NCI-H2196 (cell line): Measurements from ENCODE around the gene ADAMTS16.

Experiments
- DNase-seq: peaks from one replicate; lab custom pipeline; 2025; ENCODE audit not compliant: unreplicated experiment; lab: John Stamatoyannopoulos, UW

ADAMTS16 gene

DNA sequence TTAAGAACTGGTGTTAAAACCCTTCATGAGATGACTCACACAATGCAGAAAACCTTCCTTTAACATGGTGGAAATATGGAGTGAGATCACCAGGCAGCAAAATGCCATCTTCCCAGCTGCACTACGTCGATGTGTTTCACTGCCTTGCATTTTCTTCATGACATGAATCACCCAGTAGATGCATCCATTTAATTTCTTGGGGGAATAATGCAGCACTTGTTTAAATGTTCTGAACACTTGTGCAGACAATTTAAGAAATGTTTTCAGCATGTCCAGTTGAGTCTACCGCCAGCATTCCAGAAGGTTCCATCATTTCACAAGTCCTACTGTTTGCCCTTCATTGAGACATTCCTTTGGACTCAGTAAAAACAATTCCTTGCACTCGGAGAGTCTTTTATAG, 81.6 kb downstream of the ADAMTS16 start:
- DNase-seq = no peak

DNA sequence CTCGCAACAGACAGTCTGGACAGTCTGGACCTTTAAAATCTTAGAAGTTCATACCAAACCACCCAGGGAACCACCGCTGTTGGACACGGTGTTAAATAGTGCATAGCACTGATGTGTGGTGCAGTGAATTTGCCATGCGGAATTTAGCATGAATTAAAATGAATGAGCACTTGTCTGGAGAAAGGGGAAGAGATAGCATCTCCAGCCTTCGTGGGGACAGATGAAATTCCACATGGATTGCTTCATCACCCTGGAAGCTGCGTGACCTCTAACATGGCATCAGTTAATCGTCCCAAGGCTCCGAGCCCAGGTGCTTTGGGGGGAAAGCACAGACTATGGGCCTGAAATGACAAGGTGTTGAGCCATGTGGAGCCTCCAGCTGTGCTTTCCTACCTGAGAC, 91.4 kb downstream of the ADAMTS16 start:
- no peak for DNase-seq

DNA sequence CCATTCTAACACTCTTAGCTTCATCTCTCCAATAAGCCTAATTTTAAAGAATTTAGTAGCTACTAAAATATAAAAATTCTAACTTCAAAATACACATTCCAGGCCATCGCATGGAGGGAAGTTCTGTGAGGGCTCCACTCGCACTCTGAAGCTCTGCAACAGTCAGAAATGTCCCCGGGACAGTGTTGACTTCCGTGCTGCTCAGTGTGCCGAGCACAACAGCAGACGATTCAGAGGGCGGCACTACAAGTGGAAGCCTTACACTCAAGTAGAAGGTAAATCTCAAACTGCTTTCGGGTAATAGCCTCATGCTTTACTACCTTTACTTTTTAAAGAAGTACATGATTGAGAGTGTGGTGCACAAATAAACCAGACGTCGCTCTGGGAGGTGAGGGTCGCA, 94.8 kb downstream of the ADAMTS16 start:
- no peak for DNase-seq

DNA sequence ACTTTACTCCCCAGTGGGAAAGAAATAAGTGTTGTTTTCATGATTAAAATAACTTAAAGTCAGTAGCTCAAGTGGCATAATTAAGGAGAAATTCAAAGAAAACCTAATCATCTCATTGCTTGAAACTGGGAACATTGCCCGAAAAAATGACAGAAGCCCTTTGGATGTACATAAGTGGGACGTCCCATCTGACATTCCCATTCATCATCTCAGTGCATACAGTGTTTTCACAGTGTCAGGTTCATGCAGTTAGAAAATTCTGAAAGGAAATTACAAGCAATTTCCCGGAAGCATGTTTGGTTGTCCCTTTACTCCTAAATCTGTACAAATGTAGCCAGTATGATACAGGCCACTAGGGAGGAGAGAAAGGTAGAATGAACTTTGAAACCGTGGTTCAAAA, 95.6 kb downstream of the ADAMTS16 start:
- no peak for DNase-seq

DNA sequence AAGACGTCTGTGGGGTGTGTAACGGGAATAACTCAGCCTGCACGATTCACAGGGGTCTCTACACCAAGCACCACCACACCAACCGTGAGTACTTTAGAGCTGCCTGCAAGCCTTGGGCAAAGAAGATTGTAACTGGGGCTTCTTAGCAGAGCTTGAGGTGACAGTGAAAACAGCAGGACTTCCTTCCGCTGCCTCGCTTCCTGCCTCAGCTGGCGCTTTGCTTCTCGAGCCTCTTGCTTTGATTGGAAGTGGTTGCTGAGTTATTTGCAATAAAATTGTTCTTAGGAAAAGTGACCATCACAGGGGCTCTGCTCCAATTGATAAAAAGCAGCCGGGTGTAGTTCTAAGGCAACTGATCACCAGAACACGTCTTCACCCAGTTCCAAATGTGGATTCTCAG, 99.1 kb downstream of the ADAMTS16 start:
- no peak for DNase-seq

DNA sequence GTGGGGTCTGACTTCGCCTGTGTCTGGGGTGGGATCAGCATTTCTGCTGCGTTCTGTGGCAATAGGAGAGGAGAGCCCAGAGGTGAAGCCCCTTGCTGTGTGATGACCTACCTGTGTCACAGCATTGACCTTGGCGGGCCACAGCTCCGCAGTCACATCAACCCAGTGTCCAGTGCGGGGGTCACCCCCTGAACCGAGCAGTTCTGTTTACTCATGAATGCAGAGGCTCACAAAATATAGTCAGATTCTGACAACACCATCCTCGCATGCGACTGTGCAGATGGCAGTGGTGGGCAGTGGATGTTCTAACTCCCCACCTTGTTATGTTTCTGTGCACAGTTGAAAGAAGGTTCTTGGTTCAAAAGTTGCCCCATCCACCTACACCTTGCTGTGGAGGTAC, 100.1 kb downstream of the ADAMTS16 start:
- DNase-seq = no peak

DNA sequence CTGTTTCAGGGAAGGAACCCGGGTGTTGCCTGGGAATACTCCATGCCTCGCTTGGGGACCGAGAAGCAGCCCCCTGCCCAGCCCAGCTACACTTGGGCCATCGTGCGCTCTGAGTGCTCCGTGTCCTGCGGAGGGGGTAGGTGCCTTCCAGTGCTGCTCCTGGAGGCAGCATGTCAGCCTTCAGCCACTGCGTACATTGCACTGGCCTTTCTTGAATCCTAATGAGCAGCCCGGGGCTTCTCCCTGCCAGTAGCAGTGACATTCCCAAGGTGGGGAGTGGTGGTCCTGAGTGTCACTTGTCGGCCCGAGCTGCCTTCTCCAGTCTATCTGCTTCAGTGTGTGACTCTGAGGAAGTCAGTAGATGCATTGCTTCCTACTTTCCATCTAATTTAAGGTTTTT, 101.9 kb downstream of the ADAMTS16 start:
- no peak for DNase-seq

DNA sequence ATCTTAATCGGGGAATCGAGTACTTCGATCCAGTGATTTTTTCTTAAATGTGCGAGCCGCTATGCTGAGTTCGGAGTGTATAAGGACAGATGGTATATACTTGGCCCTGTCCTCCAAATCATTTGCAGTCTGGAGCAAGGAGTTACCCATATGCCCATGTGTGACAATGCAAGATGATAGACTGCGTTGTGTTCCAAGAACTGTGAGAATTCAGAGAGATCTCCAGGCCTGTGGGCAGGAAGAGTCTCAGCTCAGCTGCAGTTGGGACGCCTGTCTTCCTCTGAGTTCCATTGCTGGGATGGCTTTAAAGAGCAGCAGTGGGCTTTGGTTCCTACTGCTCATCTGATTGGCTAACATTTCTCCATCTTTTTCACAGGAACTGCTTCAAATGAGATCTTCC, 106.6 kb downstream of the ADAMTS16 start:
- DNase-seq = no peak

DNA sequence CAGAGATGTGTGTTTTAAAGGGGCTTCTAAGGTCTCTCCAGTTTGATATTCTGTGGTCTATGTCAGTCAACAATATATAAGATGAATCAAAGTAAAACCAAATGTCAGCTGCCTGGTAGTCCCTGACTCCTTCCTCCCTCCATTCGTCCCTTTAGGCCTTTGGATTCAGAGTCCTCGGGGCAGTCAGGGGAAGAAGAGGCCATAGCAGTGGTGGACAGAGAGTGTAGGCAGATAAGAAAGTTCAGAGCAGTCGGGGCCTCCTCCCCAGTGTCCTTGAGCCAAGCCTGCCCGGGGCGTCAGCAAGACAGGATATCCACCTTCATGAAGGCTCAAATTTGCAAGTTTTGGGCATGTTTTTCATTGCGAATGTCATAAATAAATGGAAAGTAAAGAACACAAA, 110.6 kb downstream of the ADAMTS16 start:
- DNase-seq = no peak

DNA sequence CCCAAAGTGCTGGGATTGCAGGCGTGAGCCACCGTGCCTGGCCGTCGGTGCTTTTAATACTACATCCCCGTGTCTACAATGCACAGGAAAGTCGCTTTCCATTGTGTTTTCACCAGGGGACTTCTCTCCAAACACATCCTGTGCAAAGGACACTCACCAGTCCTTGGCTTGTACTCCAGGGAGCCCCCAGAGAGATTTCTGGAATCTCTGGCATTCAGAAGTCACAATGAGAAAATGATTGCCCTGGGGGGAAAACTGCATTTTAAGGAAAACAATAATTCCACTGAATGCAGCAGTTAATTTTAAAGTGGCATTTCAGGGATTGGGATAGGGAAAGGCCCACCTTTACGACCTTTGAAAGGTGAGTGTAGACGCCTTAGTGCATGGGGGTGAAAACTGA, 112.0 kb downstream of the ADAMTS16 start:
- no peak for DNase-seq

DNA sequence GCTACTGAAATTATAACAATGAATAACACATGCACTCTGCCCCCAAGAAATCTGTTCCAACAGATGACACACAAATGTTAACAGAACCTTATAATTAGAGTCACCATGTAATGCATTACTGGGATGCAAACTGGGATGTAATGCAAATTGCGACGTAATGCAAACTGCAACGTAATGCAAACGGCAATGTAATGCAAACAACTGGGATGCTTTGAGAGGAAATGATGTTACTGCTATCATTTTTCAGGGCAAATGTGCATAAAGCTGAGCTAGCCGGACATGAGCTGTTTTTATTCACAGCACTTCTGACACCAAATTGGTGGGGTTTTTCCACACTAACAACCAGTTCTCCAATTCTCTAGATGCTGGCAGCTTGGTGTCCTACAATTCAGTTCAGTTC, 117.2 kb downstream of the ADAMTS16 start:
- DNase-seq = no peak

DNA sequence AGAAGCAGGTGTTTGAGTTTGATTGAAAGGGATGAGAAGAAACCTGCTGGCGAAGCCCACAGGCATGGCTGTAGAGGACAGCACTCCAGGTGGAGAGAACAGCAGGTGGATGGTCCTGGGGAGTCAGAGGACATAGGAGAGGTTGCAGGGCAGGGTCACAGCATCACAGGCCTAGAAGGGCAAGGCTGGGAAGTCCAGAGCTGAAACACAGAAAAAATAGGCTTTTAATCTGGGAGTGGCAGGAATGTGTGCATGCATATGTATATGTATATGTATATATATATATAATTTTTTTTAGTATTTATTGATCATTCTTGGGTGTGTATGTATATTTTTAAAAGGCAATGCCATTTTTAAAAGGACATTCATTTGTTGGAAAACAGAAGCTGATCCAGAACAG, 118.4 kb downstream of the ADAMTS16 start:
- DNase-seq = no peak

DNA sequence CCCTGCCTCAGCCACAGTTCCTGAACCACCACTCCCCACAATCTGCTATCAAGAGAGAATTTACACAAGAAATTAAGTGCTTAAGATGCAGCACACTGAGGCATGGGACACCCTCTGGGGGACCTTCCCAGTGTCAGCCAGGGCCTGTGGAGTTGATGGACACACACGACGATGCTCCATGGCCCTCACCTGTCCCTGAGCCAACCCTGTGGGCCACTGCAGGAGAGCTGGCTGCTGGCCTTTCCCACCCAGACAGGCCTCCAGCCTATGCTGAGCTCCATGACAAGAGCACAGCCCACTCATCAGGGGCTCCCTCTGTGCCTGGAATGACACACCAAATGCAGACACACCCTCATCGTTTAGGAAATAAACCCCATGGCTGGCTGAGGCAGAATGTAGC, 124.6 kb downstream of the ADAMTS16 start:
- DNase-seq = no peak

DNA sequence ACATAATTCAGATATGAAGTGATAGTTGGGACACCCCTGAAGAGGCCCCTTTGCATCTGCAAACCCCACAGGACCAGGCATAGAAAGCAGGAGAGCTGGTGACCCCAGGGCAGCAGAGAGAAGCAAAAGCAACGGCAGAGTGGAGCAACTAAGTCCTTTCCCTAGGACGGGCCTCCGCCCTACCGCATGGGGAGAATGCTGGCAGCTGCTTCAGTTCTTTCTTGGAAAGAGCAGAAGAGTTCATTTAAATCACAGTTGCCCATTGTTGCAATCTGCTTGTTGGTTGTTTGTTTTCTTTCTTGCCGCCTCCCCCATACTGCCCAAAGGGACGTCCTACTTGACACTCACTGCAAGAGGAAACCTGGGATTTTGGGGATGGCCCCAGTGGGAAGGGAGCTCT, 126.2 kb downstream of the ADAMTS16 start:
- DNase-seq = no peak

DNA sequence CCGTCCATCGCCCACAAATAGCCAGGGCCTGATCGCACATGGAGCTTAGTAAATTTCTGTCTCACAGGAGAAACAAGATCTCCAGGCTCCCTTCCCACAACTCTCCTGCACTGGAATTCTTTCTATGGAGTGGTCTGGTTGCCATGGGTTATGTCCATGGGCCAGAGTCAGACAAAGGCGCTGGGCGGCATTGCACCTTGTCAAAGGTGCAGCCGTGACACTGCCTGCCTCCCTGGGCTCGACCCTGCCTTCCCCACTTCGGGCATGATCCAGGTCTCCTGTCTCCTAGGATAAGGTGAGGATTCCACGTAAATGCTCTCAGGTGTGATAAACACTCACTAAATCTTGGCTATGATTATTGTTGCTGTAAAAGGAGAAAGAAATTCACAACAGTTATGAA, 130.0 kb downstream of the ADAMTS16 start:
- DNase-seq = no peak

DNA sequence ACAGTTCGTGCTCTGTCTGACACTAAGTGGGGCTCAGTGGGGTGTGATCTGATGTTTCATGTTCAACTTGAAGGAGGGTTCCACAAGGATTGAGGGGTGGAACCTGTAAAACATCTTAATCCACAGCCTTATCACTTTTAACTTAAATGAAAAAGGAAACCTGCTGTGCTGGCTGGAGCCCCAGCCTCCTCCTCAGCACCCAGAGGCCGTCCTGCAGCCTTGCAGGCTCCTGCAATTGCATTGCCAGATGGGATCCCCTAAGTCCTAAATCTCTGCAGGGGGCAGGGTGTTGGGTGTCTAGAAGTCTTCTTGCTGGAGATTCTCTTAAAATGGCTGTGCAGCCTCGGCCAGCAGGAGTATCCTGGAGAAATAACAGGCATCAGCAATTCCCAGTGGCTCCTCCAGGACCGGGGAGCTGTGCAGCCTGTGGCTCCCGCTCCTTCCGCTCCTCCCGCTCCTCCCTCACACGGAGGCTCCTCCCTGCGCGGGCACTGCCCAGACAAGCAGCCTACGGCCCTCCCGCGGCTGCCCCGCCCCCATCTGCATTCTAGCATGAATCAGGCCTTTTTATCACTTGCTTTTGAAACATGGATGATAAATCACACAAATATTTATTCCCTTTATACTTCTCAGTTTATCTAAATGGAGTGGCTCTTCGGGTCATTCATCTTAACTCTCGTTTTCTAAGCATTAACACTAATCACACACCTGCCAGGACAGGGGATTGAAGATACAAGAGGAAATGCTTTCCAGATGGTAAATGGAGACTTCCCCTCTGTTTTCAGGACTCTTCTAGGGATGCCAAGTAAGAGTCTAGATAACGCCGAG, 131.0 kb downstream of the ADAMTS16 start:
- DNase-seq = peak; percentile 40

DNA sequence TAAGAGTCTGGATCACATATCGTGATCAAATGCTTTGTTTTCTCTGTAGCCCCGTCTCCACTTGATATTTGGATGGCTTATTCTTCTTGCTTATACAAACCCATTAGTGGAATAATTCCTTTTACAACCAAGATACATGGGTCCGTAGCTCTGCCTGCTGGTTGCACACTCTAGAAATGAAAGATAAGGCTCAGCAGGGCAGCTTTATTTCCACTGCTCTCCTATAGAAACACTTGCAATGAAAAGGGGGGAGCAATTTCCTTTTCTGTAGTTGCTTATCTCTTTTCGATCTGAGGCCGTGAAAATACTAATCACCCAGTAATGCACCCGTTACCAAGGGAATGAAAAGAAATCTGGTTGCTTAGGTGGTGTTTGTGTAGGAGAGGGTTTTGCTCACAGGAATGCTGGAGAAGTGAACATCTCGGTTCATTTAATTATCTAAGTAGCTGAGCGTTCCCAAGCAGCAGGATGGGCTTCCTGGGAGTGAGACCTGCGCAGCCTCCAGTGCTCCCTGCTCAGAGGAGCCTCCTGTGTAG, 131.7 kb downstream of the ADAMTS16 start:
- DNase-seq = no peak

DNA sequence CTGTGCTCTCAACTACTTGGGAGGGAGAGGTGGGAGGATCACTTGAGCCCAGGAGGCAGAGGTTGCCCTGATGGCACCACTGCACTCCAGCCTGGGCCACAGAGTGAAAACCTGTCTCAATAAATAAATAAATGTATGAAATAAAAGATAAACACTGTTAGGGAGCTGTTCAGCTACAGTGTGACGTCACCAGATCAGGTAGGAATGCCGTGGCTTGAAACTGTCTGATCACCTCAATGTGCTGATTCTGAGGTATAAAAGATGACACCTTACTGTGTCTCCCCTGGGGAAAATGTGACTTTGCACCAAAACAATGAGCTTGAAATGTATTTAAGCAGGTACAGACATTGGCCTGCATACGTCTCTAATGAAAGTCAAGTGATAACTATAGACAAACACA, 133.3 kb downstream of the ADAMTS16 start:
- no peak for DNase-seq

DNA sequence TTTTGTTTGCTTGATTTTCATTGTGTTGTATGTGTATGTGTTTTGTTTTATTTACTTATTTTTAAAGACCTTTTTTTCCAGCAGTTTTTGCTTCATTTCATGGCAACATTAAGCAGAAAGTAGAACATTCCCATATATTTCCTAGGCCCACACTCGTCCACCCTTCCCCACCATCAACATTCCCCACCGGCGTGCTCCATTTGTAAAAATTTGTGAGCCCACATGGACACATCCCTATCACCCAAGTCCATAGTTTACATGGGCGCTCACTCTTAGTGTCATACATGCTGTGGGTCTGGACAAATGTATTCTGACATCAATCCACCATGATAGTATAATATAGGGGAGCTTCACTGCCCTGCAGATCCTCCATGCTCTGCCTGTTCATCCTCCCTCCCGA, 133.8 kb downstream of the ADAMTS16 start:
- DNase-seq = no peak

DNA sequence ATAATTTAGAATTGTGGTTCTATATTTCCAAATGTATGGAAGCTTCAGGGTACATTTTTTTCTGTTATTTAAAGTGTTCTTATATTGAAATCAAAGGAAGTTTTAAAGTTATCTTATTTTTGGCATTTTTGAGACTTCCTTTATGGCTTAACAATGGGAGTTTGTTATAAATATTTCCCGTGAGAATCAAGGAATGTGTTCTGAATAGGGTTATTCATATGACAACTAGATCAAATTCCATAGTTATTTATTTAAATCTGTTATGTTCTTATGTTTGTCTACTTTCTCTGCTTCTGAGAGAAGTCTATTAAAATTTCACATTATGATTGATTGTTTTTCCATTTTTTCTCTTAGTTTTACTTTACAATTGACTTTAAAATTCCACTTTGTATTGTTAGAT, 135.1 kb downstream of the ADAMTS16 start:
- DNase-seq = no peak

DNA sequence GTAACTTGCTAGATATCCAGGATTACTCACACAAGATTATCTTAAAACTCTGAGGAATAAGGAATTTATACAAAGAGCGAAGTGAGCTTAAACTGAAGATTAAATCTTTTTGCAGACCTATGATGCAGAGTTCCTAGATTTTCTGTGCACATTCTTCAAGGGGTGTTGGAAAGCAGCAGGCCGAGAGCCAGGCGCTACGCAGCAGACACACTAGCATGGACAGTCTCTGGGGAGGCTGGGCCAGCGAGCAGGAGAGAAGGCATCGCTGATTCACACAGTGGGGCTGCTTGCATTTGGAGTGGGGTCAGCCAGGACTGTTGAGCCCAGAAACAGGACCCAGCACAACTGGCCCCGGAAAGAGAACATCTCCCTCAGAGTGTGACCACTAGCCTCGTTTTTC, 136.3 kb downstream of the ADAMTS16 start:
- DNase-seq = no peak

DNA sequence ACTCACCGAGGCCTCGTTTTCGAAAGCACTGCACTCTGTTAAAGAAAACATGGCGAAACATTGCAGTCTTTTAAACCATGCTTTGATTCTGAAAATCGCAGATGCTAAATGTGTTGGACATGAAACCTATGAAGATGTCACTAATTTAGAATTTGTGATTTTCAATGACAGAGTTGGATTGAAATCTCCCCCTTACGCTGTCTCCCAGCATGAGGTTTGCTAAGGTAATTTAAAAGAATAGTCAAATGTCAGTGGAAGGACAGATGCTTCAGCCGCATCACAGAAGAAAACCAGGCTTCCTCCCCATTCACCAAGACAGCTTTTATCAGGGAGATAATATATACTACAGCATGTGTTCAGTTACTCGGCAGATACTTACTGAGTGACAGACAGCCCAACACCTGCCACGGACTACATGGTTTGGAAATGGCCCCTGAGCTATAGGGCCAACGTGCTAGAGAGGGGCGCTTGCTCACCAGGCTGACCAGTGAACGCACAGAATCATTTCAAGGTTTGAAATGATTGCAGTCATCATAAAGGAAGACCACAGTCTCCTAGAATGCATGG, 136.9 kb downstream of the ADAMTS16 start:
- no peak for DNase-seq
